Fibroblast of lung (primary cell): ENCODE data around the gene SLC13A2. TPM values are rescaled to one million over a fixed set of nuclear protein-coding genes. Genes with fewer than 3 reads are reported as not detected.

Source experiments
- DNase-seq, 2 donors: peaks; one replicate each; pipeline versions ENCODE4 v3.0.0 to v3.0.0-alpha.2; 2010; ENCODE audit warnings: low read depth in 2 of 2
- H2AFZ ChIP-seq: 2 replicates; pipeline ENCODE4 v1.5.1; 2012; ENCODE audit warnings: low read length, control low read depth, inconsistent platforms
- H3K27ac ChIP-seq: 2 replicates; pipeline ENCODE4 v1.5.1; 2011; ENCODE audit warnings: low read length, control low read depth; ENCODE audit not compliant: insufficient read depth
- H3K27me3 ChIP-seq: 2 replicates; pipeline ENCODE4 v1.5.1; 2011; ENCODE audit warnings: mild to moderate bottlenecking, low read length; ENCODE audit not compliant: control insufficient read depth, insufficient read depth
- H3K36me3 ChIP-seq: 2 replicates; pipeline ENCODE4 v1.5.1; 2011; ENCODE audit warnings: low read length; ENCODE audit not compliant: control insufficient read depth, insufficient read depth
- H3K4me1 ChIP-seq: 2 replicates; pipeline ENCODE4 v1.5.1; 2011; ENCODE audit warnings: low read length; ENCODE audit not compliant: control insufficient read depth, insufficient read depth; ENCODE audit errors: extremely low read depth
- H3K4me2 ChIP-seq: 2 replicates; pipeline ENCODE4 v1.5.1; 2011; ENCODE audit warnings: low read length, control low read depth; ENCODE audit not compliant: insufficient read depth; ENCODE audit errors: extremely low read depth
- H3K4me3 ChIP-seq, 4 experiments: fragments of 200-600 bp in 1 of 4; sonication (generic) in 1 of 4; replicated peaks in 1 of 4; 2 replicates each; pipeline ENCODE4 v1.5.1; 2011 to 2016; ENCODE audit warnings: low read length in 4 of 4, low read depth in 3 of 4, mild to moderate bottlenecking in 3 of 4, control low read depth in 2 of 4, inconsistent platforms in 1 of 4, mixed read lengths in 1 of 4; ENCODE audit not compliant: insufficient read depth in 1 of 4; ENCODE audit errors: control extremely low read depth in 1 of 4
- H3K79me2 ChIP-seq: 2 replicates; pipeline ENCODE4 v1.5.1; 2012; ENCODE audit warnings: mild to moderate bottlenecking, low read length, inconsistent platforms; ENCODE audit not compliant: control insufficient read depth, insufficient read depth
- H3K9ac ChIP-seq: 2 replicates; pipeline ENCODE4 v1.5.1; 2011; ENCODE audit warnings: mild to moderate bottlenecking, low read length, control low read depth; ENCODE audit not compliant: insufficient read depth
- H3K9me3 ChIP-seq: 2 replicates; pipeline ENCODE4 v1.5.1; 2012; ENCODE audit warnings: low read depth, low read length; ENCODE audit not compliant: control insufficient read depth, insufficient read depth
- H4K20me1 ChIP-seq: 2 replicates; pipeline ENCODE4 v1.5.1; 2011; ENCODE audit warnings: low read length; ENCODE audit not compliant: control insufficient read depth, insufficient read depth; ENCODE audit errors: extremely low read depth
- CTCF ChIP-seq, 2 donors: IDR thresholded peaks in 1 of 2; conservative IDR thresholded peaks in 1 of 2; 1 replicate in 1 of 2; 2 replicates in 1 of 2; pipeline ENCODE4 v1.5.1; 2011 to 2012; ENCODE audit warnings: low read length in 2 of 2, control low read depth in 1 of 2, inconsistent platforms in 1 of 2, low read depth in 1 of 2, mild to moderate bottlenecking in 1 of 2
- EZH2 ChIP-seq: IDR thresholded peaks from 2 replicates; pipeline ENCODE4 v1.5.1; 2012; ENCODE audit warnings: low read length, control low read depth, mild to moderate bottlenecking; ENCODE audit errors: missing control alignments
- polyA plus RNA-seq, 2 donors: library from polyadenylated mRNA; depleted of rRNA in 1 of 2; stranded (reverse) in 1 of 2; unstranded in 1 of 2; fragments of >200 nt; gene quantifications; 2 replicates each; pipeline ENCODE4 v1.2.1, GENCODE V29; 2011 to 2012; ENCODE audit warnings: missing spikeins in 1 of 2
- total RNA-seq: library from RNA; depleted of rRNA; stranded (reverse); fragments of >200 nt; gene quantifications from 2 replicates; pipeline ENCODE4 v1.2.1, GENCODE V29; 2014

Gene SLC13A2
- total and polyA plus RNA-seq, 2 donors (not counting 1 experiment from before 2014, with no cell fraction given), result not detected

- no peak for DNase-seq
- H3K27ac ChIP-seq, result no peak overlapping the region
- TF ChIP-seq EZH2, result no peak
- TF ChIP-seq CTCF (conservative IDR thresholded peaks at IDR 0.05 in 1 of 2, IDR thresholded peaks at IDR 0.05 in 1 of 2; ENCODE audit: low read depth in 1 of 2, low read length in 2 of 2), result no peak
- H3K9ac ChIP-seq, result no peak overlapping the region
- H3K9me3 ChIP-seq, result no peaks in the 10 kb centered on the region
- no peaks in the 10 kb centered on the region for H4K20me1 ChIP-seq
- no peaks in the 10 kb centered on the region for H3K4me1 ChIP-seq
- H3K4me2 ChIP-seq, result no peak overlapping the region
- H3K4me3 ChIP-seq, result no peak overlapping the region
- H3K36me3 ChIP-seq, result no peaks in the 10 kb centered on the region
- no peaks in the 10 kb centered on the region for H3K79me2 ChIP-seq
- H3K27me3 ChIP-seq, result no peaks in the 10 kb centered on the region
- no peak overlapping the region for H2AFZ ChIP-seq
Measured at GRCh38 chr17:28443901-28444638, 29.4 kb upstream of the SLC13A2 start.

GRCh38 chr17:28446716-28447395, 26.6 kb upstream of the SLC13A2 start:
- H3K27ac ChIP-seq, result no peak overlapping the region
- H3K4me1 ChIP-seq, result no peaks in the 10 kb centered on the region
- no peak overlapping the region for H2AFZ ChIP-seq
- no peaks in the 10 kb centered on the region for H3K79me2 ChIP-seq
- H3K4me2 ChIP-seq, result no peak overlapping the region
- no peaks in the 10 kb centered on the region for H4K20me1 ChIP-seq
- DNase-seq, result no peak
- no peak overlapping the region for H3K9ac ChIP-seq
- no peaks in the 10 kb centered on the region for H3K9me3 ChIP-seq
- H3K4me3 ChIP-seq, result no peak overlapping the region
- no peak for TF ChIP-seq EZH2
- no peak for TF ChIP-seq CTCF (conservative IDR thresholded peaks at IDR 0.05 in 1 of 2, IDR thresholded peaks at IDR 0.05 in 1 of 2; ENCODE audit: low read depth in 1 of 2, low read length in 2 of 2)
- H3K27me3 ChIP-seq, result no peaks in the 10 kb centered on the region
- no peaks in the 10 kb centered on the region for H3K36me3 ChIP-seq

- H4K20me1 ChIP-seq, result no peaks in the 10 kb centered on the region
- no peaks in the 10 kb centered on the region for H3K36me3 ChIP-seq
- no peak for DNase-seq
- H3K9ac ChIP-seq, result no peak overlapping the region
- TF ChIP-seq CTCF (conservative IDR thresholded peaks at IDR 0.05 in 1 of 2, IDR thresholded peaks at IDR 0.05 in 1 of 2; ENCODE audit: low read depth in 1 of 2, low read length in 2 of 2) (no peak), EZH2 (no peak)
- no peak overlapping the region for H2AFZ ChIP-seq
- H3K27me3 ChIP-seq, result no peaks in the 10 kb centered on the region
- no peaks in the 10 kb centered on the region for H3K9me3 ChIP-seq
- H3K4me3 ChIP-seq, result no peak overlapping the region
- H3K27ac ChIP-seq, result no peak overlapping the region
- H3K4me2 ChIP-seq, result no peak overlapping the region
- no peaks in the 10 kb centered on the region for H3K79me2 ChIP-seq
- no peaks in the 10 kb centered on the region for H3K4me1 ChIP-seq
Measured at GRCh38 chr17:28447396-28447760, 26.1 kb upstream of the SLC13A2 start.
